Coronary artery (tissue), 2 donors: ENCODE data around the gene HOXA3.

Experiments
- DNase-seq: peaks from one replicate; pipeline ENCODE4 v3.0.0-alpha.2; 2017; ENCODE audit warnings: low spot score
- H3K27ac ChIP-seq, 2 donors: fragments of 200-600 bp; sonication (generic); one replicate each; pipeline ENCODE4 v1.5.1; 2016 to 2019
- H3K4me3 ChIP-seq: fragments of 200-600 bp; sonication (generic); 2 replicates; pipeline ENCODE4 v1.5.1; 2016; ENCODE audit warnings: mild to moderate bottlenecking, moderate library complexity
- TF ChIP-seq, protein P1 (sequence below): fragments of 200-600 bp; sonication (generic); IDR thresholded peaks from one replicate; pipeline ENCODE4 v1.5.1; 2019; ENCODE audit warnings: antibody characterized with exemption

HOXA3 gene

DNA sequence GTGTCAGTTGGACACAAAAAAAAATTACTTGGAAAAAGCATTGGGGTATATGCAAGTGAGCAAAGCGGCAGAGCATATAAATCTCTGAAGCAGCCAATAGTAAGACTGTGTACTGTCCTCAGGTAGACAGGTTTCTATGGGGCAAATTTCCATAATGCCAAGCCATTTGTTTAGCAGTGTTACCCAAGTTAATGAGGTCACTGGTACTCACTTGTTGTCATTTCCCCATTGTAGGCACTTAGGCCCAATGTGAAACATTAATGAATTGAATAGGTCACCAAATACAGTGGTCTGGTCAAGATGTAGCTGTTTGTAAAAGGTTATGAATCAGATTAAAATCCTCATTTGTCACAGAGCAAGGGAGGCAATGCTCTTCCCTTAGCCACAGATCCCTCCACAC is 84.1 kb downstream of the HOXA3 start:
- DNase-seq, result no peak
- TF ChIP-seq, protein P1, sequence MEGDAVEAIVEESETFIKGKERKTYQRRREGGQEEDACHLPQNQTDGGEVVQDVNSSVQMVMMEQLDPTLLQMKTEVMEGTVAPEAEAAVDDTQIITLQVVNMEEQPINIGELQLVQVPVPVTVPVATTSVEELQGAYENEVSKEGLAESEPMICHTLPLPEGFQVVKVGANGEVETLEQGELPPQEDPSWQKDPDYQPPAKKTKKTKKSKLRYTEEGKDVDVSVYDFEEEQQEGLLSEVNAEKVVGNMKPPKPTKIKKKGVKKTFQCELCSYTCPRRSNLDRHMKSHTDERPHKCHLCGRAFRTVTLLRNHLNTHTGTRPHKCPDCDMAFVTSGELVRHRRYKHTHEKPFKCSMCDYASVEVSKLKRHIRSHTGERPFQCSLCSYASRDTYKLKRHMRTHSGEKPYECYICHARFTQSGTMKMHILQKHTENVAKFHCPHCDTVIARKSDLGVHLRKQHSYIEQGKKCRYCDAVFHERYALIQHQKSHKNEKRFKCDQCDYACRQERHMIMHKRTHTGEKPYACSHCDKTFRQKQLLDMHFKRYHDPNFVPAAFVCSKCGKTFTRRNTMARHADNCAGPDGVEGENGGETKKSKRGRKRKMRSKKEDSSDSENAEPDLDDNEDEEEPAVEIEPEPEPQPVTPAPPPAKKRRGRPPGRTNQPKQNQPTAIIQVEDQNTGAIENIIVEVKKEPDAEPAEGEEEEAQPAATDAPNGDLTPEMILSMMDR, result no peak
- H3K4me3 ChIP-seq, result no peak overlapping the region
- no peak overlapping the region for H3K27ac ChIP-seq

DNA sequence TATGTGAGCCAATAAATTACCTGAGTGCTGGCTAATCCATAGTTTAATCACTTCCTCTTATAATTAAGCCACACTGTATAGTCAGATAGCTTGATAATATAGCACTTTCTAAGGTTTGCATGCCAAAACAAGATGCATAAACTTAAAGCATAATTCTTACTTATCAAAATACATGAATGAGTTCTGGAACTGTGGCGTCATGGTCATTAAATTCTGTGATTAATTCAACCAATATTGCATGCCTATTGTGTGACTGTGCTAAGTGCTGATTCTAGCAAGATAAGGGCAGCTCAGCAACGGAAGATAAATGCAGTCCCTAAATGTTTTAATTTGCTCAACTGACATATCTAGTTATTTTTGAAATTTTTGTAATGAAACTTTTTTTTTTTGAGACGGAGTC is 86.2 kb downstream of the HOXA3 start:
- Histone ChIP-seq H3K27ac (no peak overlapping the region), H3K4me3 (no peak overlapping the region)
- DNase-seq, result no peak
- TF ChIP-seq, protein P1, result no peak

DNA sequence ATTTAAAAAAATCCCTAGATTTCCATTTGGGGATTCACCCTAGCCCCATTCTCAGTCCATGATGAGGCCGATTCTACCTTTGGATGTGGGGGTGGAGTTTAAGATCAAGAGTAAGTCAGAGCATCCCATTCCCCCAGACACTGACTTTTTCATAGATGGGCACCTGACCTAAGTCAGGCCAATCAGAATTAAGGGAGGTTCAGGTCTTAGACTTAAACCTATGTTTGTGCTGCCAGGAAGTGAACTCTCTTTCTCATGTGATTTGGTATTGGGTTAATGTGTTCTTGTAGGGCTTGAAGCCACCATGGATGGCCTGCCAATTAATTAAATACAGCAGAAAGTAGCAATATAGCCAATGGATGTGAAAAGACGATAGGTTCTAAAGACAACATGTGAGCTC is 86.7 kb downstream of the HOXA3 start:
- TF ChIP-seq, protein P1, result no peak
- no peak overlapping the region for H3K4me3 ChIP-seq
- H3K27ac ChIP-seq, result no peak overlapping the region
- DNase-seq, result no peak

DNA sequence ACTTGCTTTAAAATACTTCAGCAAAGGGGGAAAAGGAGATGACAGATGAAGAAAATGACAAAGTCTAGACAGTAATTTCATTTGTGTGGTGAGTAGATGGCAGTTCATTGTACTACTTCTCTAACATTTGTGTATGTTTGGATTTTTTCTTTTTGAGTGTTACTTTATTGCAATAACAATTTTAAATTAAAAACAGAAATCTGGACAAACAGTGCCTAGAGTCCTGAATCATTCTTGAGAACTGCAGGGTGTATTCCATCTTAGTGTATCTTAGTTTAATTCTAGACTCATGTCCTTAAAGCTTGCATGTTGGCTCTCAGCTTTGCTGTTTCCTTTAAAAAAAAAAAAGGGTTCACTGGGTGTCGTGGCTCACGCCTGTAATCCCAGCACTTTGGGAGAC is 87.7 kb downstream of the HOXA3 start:
- TF ChIP-seq, protein P1, result no peak
- no peak for DNase-seq
- H3K4me3 ChIP-seq, result no peak overlapping the region
- H3K27ac ChIP-seq, result no peak overlapping the region

DNA sequence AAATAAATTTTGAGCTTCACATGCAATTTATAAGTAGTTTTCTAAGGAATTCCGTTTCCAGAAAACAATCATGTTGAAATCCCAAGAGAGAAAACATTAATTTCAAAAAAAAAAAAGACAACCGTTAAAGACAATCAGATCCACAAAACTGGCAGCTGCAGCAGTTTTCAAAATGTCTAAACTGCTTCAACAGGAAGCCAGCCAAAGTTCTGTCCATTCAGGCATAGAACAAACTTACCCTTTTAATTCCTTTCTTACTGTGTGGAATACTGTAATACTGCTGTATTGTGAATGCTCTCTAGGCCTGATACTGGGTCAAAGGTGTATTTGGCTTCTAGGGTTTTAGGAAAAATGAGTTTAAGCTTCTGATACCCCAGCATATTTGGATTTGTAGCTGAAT is 88.2 kb downstream of the HOXA3 start:
- Histone ChIP-seq H3K27ac (no peak overlapping the region), H3K4me3 (no peak overlapping the region)
- no peak for DNase-seq
- TF ChIP-seq, protein P1, result no peak

DNA sequence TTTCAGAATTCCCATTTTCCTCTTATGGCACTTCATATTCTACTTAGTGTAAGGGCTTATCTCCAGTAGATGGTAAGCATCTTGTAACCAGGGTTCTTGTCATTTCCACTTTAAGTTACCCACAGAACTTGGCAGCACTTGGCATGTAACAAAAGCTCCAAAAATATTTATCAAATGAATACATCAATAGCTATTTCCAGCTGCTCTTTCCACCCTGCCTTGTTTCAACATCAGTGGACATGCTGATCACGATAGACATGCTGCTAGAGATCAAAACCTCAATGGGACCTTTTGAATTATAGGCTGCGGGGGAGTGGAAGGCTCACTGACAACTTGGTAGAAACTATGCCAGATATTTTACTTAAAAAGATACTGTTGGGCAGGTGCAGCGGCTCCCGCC is 89.4 kb downstream of the HOXA3 start:
- H3K4me3 ChIP-seq, result no peak overlapping the region
- TF ChIP-seq, protein P1, result no peak
- DNase-seq, result no peak
- H3K27ac ChIP-seq, result no peak overlapping the region
